HG03064 (cell line): ENCODE measurements around the gene SDF4.
"Not testable (repeated sequence)": the region's sequence is repeated elsewhere in the genome, so short reads cannot be mapped to it uniquely, and the experiment has no call there.

Source experiments
- ATAC-seq: cut with Tn5 transposase; IDR thresholded peaks from one replicate; pipeline ENCODE4 v1.9.1; 2021; ENCODE audit warnings: low read depth; ENCODE audit not compliant: unreplicated experiment

Gene SDF4

DNA sequence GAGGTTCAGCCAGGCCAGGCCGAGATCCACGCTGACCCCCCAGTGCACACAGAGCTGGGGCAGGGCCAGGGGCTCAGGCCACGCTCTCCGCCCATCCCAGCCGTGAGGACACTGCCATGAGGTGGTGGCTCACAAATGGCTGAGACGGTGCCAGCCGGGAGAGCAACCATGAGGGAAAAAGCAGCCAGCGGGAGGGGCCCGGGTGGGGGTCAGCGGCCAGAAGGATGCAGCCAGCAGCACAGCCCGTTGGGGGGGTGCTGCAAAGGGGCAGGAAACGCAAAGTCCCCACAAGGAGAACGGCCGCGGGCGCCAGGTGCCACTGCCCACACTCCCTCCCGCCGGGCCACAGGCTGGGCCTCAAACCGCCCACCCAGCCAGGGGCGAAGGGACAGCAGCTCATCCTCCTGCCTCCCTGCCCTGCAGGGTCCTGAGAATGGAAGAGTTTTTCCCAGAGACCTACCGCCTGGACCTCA is 49.8 kb downstream of the SDF4 start:
- ATAC-seq, result no peak

DNA sequence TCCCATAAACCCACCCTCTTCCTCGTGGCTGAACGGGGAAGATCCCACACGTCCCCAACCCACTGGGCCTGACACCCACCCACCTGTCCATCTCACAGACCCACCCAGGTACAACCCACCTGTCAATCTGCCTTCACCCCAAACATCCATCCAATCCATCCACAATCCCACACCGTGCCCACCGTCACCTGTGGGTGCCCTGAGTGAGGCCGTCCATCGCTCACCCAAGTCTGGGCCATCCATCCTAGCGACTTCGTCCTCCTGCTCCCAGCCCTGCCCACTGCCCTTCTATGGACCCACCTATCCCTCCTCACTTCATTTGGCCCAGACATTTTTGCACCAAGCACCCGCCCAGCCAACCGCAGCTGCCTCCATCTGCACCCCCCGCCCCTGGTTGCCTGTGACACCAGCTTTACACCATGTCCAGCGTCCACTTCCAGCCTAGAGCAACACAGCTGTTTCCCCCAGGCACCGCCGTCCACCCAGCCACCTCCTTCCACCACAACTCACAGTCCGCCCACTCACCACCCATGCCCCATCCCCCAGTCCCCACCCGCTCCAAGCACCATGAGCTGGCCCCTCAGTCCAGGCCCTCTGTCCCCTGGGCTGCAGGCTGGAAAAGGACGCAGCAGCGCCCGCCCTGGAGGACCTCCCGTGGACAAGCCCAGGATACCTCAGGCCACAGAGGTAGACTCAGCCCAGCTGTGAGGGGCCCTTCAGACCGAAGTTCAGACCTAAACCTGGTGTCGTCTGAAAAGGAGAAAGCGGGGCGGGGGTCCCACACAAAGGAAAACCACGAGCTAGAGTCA is 50.5 kb downstream of the SDF4 start:
- ATAC-seq, result no peak

DNA sequence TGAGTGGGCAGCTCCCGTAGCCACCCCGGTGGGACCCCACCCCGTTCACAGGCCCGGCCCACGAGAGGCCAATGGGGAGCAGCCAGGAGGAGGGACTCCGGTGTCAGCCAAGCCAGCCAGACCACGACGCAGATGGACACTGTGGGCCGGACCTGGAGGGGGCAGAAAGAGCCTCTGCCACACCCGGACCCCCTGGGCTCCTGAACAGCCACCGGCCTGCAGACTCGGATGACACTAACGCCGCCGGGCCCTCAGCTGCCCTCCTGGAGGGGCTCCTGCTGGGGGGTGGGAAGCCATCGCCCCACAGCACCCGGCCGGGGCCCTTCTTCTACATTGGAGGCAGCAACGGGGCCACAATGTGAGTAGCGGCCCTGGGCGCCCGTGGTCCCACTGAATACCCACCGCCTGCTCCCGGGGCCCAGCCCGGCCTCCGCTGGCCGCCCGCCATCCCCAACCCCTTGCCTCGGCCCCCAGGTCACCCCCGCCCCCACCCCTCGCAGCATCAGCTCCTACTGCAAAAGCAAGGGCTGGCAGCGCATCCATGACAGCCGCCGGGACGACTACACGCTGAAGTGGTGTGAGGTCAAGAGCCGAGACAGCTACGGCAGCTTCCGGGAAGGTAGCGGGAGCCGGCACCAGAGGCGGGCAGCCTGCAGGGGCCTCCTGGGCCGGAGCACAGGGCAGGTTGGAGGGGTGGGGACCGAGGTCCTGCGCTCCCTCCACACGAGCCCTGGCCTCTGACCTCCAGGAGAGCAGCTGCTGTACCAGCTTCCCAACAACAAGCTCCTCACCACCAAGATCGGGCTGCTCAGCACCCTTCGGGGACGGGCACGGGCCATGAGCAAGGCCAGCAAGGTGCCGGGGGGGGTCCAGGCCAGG is 51.6 kb downstream of the SDF4 start:
- no peak for ATAC-seq

DNA sequence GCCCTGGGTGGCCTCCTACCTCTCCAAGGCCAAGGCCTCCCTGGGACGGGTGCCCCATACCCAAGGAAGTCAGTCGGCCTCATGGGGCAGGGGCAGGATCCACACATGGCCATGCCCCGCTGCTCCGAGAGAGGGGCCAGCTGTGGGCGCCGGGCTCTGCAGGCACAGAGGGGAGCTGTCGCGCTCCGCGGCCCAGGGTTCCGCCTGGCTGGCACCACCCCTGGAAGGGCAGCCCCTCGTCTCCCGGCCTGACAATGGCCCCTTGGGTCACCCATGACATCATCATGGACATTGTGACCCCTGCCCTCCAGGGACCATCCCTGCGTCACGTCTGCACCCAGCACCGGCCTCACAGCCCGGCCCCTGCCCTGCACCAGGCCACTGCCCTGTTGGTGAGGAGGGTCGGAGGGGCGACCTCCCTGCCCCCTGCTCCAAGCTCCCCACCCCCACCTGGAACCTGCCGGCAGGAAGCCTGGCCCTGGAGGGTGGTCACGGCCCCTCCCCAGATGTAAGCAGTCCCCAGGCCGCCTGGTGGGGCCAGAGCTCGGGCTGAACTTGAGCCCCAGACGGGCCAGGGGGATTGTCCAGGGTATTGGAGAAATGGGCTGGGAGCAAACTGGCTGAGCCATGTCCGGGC is 52.3 kb downstream of the SDF4 start:
- ATAC-seq, result no peak

DNA sequence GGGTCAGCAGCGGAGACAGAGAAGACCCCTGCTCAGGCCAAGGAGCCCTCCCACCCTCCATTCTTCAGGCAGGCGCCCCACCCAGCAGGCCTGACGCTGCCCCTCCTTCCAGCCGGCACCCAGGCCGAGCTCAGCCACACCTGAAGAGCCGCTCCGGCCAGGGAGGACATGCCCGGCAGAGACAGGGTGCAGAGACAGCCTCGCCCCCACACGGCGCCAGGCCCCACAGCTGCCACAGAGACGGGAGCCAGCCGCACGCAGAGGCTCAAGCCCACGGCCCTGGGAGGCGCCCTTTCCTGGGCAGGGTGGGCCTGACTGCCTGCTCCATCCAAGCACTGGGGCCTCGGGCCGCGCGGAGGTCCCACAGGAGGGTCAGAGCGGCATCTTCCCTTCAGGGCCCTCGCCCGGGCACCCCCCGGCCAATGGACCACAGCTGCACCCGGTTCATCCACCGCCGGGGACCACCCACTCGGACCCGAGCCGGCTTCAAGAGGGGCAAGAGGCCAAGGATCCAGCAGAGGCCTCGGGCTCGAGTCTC is 52.9 kb downstream of the SDF4 start:
- no peak for ATAC-seq

DNA sequence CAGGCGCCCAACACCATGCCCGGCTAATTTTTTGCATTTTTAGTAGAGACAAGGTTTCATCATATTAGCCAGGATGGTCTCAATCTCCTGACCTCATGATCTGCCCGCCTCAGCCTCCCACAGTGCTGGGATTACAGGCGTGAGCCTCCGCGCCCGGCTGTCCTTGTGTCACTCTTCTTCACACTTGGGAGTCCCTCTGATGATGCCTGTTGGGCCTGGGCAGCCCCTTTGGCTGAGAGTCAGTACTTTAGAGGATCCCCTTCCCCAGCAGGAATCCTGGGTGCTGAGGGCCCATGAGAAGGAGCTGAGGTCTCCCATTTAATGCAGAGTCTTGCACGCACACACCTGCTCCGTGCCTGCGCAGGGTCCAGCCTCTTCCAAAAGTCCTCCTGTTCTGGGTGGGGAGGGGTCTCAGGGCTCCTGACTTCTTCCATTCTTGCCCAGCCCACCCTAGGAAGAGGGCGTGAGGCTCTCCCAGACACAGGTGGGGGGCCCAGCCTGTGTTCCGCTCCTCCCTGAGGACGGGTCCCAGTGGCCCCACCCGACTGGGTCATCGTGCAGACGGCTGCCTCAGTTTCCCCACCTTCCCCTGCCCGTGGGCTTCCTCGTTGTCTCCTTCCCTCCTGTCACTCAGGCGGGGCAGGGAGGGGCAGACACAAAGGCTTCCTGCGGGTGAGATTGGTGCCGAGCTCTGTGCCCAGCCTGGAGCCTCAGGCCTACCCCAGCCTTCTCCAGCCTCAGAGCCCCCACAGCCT is 54.2 kb downstream of the SDF4 start:
- no peak for ATAC-seq

DNA sequence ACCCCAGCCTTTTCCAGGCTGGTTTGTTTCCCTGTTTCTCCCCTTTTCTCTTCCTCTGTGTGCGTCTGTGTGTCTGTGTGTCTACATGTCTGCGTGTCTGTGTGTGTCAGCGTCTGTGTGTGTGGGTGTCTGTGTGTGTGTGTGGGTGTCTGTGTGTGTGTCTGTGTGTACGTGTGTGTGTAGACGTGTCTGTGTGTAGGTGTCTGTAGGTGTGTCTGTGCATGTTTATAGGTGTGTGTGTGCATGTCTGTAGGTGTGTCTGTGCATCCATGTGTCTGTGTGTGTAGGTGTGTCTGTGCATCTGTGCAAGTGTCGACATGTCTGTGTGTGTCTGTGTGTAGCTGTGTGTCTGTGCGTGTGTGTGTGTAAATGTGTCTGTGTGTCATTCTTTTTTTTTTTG is 54.9 kb downstream of the SDF4 start:
- ATAC-seq, result no peak

DNA sequence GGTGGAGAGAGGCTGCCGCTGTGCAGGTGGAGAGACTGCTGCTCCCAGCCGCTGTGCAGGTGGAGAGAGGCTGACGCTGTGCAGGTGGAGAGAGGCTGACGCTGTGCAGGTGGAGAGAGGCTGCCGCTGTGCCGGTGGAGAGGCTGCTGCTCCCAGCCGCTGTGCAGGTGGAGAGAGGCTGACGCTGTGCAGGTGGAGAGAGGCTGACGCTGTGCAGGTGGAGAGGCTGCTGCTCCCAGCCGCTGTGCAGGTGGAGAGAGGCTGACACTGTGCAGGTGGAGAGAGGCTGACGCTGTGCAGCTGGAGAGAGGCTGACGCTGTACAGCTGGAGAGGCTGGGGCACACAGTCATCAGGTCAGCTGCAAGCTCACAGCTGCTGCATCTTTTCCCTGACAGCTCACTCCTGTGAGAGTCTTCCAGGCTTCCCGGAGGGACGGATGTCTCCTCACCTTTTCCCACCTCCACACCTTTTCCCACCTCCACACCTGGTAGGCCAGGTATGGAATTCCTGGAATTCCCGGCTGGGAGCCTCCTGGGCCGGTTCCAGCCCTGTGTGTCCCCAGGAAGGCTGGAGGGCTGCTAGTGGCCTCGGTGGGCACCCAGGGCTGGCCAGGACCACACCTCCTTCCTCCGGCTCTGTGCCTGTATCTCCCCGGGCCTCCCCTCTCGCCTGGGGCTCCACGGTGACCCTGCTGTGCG is 55.6 kb downstream of the SDF4 start:
- ATAC-seq, result not testable (repeated sequence)

DNA sequence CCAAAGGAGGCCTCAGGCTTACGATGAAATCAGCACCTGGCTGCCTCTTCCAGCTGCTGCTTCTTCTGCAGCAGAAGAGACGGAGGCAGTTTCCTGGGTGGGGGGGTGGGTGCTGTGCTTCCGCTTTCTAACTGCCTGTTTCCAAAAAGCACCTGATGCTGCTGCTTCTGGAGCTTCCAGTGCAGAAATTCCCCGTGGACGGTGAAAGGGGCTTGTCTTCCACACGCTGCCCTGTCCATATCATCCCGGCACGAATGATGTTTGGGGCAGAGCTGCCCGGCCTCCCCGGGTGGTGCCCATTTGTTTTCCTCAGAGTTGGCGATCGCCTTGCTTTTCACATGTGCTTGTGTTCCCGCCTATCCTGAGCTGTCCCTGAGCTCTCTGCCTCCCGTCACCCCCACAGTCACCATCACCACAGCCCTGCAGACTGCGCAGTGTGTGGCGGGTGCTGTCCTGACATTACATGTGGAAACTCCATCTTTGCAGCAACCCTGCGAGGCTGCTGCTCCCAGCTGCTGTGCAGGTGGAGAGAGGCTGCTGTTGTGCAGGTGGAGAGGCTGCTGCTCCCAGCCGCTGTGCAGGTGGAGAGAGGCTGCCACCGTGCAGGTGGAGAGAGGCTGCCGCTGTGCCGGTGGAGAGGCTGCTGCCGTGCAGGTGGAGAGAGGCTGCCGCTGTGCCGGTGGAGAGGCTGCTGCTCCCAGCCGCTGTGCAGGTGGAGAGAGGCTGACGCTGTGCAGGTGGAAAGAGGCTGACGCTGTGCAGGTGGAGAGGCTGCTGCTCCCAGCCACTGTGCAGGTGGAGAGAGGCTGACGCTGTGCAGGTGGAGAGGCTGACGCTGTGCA is 56.4 kb downstream of the SDF4 start:
- no peak for ATAC-seq

DNA sequence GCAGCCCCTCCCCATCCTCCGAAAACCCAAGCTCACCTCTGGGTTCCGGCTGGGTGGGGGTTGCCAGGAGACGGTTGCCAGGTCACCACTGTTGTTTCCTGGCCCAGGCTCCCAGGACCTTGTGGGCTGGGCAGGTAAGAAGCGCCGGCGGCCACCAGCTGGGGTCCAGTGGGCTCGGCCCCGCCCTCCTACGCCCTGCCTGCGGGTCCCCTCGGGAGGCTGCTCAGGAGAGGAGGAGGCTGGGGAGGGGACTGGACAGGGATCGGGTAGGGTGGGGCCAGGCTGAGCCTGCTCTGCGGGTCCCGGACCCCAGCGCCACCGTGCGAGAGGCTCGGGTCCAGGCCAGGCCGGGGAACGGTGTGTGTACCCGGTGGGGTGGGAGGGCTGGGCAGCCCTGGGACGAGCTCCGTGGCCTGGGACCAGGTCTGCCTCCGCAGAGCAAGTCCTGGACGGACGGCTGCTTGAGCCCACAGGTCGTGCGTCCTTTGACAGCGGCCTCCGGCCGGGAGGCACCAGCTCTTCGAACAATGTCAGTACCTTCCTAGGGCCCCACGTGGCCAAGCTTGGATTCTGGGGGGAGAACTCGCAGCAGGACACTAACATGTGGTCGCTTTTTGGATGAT is 57.9 kb downstream of the SDF4 start, which contains the start of gene TTLL10:
Gene TTLL10, plus strand, starts transcription at position 88 of the 623 bp plus-strand sequence. CDS start 5,336 bp downstream, outside the sequence.
- no peak for ATAC-seq

DNA sequence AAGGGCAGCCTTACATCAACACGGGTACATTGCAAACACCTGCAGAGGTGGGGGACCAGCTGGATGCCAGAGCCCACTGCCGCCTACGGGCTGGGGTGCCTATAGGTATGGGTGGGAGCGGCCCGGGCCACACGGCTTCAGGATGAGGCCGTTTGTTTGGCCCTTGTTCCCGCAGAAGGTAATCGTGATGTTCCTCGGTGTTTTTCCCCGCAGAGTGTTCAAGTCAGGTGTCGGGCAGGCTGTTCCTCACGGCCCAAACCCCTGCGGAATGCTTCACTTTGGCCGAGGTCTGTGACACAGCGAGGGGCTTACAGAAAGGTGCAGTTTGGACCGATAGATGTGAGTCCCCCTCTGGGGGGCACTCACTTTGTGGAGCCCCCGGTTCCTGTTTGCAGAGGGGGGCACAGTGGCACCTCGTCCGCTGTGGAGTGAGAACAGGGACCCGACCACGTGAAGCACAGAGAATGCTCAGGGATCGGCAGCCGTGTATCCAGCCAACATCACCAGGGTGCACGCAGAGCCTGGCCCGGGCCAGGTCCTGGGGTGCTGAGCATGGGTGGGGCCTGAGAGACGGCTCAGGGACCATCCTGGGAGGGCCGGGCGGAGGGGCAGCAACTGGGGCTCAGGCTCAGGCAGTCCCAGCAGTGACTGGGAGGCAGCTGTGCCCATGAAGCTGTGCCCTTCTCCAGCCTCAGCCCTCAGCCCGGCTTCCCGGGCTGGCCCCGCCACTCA is 58.6 kb downstream of the SDF4 start:
- ATAC-seq, result no peak

DNA sequence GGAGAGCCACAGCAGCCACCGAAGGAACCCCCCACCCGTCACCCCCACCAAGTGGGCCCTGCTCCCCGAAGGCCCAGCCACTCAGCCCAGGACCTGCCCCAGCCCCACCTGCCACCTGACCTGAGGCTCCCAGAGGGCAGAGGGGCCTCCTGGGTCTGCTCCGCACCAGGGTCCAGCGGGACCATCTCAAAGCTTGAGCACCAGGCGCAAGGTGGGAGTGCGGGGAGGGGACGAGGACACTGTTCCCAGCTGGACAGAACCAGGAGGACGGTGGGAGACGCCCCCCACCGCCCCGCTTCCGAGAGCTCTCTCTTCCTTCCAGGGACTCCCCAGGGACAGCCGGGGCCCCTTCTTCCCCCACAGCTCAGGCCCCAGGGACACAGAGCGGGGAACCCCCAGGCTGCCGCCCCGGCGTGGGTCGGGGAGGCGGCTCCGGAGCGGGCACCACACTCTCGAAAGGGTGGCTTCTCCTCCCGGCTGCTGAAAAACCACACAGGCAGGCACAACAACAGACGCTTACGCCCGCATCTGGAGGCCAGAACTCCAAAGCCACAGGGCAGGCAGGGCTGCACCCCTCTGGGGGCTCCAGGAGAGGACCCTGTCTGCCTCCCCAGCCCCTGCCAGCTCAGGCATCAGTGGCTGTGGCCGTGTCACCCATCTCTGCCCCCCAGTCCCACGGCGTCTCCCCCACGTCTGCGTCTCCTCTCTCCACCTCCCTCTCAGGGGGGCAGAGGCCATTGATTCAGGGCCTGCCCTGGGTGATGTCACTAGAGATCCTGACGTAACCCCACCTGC is 60.1 kb downstream of the SDF4 start:
- ATAC-seq, result no peak

DNA sequence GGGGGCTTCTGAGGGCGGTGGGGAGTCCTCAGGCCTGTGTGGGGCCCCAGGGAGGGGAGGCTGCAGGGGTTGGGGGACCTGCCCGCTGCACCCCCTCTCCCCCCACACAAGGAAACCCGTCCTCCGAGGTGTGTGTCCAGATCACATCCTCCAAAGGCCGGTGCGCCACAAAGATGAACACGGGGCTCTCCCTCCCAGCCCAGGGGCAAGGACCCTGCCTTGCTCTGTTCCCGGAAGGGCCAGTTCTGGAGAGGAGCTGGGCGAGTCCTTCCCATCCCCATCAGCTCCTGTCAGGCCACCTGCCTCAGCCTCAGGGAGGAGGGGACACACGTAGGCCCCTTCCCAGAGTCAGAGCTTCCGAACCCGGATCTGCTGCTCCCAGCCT is 60.6 kb downstream of the SDF4 start:
- ATAC-seq, result no peak

DNA sequence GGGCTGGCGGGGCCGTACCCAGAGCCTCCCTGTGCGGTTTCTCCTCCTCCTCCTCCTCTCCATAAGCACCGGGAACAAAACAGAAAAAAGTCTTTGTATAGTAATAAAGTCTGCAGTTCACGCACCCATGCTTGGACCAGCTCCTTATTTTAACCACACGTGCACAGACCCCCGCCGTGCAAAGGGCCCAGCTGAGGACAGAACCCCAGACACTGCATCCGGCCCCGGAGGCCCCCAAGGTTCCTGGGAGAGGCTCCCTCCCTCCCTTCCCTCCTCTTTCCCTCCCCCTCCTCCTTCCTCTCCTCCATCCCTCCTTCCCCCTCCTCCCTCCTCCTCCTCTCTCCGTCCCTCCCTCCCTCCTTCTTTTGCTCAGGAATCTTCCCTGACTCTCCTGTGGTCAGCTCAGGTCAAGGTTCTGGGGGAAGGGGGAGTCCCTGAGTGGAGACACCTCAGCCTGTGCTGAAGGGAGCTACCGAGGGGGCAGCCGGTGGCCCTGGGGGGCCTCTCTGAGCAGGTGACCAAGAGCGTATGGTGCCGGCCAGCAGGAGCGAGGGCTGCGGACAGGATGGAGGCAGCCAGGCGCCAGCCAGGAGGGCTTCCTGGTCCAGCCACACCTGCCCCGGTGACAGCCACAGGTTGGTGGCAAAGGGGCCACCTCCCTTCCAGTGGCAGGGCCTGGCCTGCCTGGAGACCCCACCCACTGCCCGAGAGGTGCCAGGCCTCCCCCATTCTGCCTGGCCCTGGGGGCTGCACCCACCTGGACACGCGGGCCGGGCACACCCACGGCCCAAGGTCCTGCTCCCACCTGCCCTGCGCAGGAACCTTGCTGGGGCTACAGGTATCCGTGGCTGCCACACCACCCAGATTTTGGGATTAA is 61.3 kb downstream of the SDF4 start:
- ATAC-seq, result no peak

DNA sequence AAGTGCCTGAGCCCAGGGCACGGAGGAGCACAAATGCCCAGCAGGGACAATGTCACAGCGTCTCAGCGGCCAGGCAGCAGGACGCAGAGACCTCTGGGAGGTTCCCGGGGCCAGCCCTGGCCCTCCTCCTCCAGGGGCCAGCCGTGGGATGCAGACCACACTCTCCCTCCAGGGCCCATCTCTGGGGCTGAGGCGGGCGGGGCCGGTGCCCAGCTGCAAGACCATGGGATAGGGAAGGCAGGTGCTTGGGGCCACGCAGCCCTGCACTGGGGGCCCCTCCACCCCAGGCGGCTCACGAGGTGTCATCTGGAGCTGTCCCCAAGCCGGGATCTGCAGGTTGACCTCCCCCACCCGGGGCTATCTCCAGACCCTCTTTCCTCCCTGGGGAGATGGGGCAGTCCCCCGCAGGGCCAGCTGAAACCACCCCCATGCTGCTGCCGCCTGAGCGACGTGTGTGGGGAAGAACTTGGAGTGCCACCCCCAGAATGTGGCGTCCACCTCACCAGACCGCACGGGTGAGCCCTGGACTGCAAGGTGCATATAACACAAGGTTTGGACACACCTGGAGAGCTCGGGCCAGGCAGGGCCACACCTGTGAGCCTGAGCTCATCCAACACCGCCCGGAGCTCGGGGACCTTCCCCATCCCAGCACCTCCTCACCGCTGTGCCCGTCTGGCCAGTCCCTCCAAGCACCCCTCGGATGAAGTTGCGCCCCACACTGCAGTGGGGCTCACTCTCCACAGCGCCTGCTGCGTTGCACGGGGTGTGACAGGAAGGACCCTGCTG is 62.2 kb downstream of the SDF4 start:
- ATAC-seq, result no peak
